Amniotic epithelial cell (primary cell): ENCODE results near the gene DES.
"Not testable (repeated sequence)": the region's sequence is repeated elsewhere in the genome, so short reads cannot be mapped to it uniquely, and the experiment has no call there.

ENCODE experiments used
- DNase-seq: peaks from one replicate; pipeline ENCODE4 v3.0.0-alpha.2; 2010; ENCODE audit warnings: low read depth

The DES gene

GRCh38 chr2:219418155-219419011, at the start of gene DES:
TSS of gene DES (plus strand) at chr2:219418377. CDS start at chr2:219418463, 86 bp downstream.
- DNase-seq: peak; percentile 39

- DNase-seq: peak; percentile 89
Measured at GRCh38 chr2:219368690-219369191, 49.4 kb upstream of the DES start.

- peak; percentile 82 for DNase-seq
Measured at GRCh38 chr2:219369447-219369861, 48.7 kb upstream of the DES start.

GRCh38 chr2:219378163-219378851, 39.9 kb upstream of the DES start:
- no peak for DNase-seq

- no peak for DNase-seq
Measured at GRCh38 chr2:219380926-219381325, 37.3 kb upstream of the DES start.

GRCh38 chr2:219381448-219381847, 36.7 kb upstream of the DES start:
- no peak for DNase-seq

GRCh38 chr2:219384083-219384713, 34.0 kb upstream of the DES start:
- no peak for DNase-seq

GRCh38 chr2:219384859-219385258, 33.3 kb upstream of the DES start:
- peak; percentile 57 for DNase-seq

- DNase-seq: no peak
Measured at GRCh38 chr2:219385958-219386520, 32.1 kb upstream of the DES start.

- no peak for DNase-seq
Measured at GRCh38 chr2:219386532-219387280, 31.5 kb upstream of the DES start.

GRCh38 chr2:219387306-219388120, 30.7 kb upstream of the DES start, which contains the start of gene DNPEP:
TSS of gene DNPEP (minus strand) at chr2:219387912. CDS start at chr2:219387794, 118 bp downstream.
- DNase-seq: peak; percentile 81

- peak; percentile 93 for DNase-seq
Measured at GRCh38 chr2:219388121-219388906, 29.9 kb upstream of the DES start.

GRCh38 chr2:219388907-219389156, 29.3 kb upstream of the DES start:
- no peak for DNase-seq

- no peak for DNase-seq
Measured at GRCh38 chr2:219392754-219393153, 25.4 kb upstream of the DES start.

GRCh38 chr2:219395056-219395455, 23.1 kb upstream of the DES start:
- DNase-seq: not testable (repeated sequence)

GRCh38 chr2:219395609-219396008, 22.6 kb upstream of the DES start:
- DNase-seq: no peak

GRCh38 chr2:219396863-219397457, 21.2 kb upstream of the DES start:
- no peak for DNase-seq

GRCh38 chr2:219398721-219399363, 19.3 kb upstream of the DES start:
- DNase-seq: peak; percentile 33
